BE2C (cell line): ENCODE results near the gene ZBTB46.

Experiments
- DNase-seq: peaks from one replicate; pipeline ENCODE4 v3.0.0-alpha.2; 2020
- H3K27me3 ChIP-seq: fragments of 250-450 bp; sonication (Bioruptor Pico); 2 replicates; pipeline ENCODE4 v1.5.1; 2020; ENCODE audit warnings: mild to moderate bottlenecking
- H3K36me3 ChIP-seq: fragments of 250-450 bp; sonication (Bioruptor Pico); 2 replicates; pipeline ENCODE4 v1.5.1; 2020; ENCODE audit warnings: mild to moderate bottlenecking
- H3K4me1 ChIP-seq: fragments of 250-450 bp; sonication (Bioruptor Pico); 2 replicates; pipeline ENCODE4 v1.5.1; 2020
- H3K4me3 ChIP-seq: 2 replicates; pipeline ENCODE4 v1.5.1; 2011; ENCODE audit warnings: low read depth, low read length
- H3K9me3 ChIP-seq: fragments of 250-450 bp; sonication (Bioruptor Pico); 2 replicates; pipeline ENCODE4 v1.5.1; 2020
- CTCF ChIP-seq: IDR thresholded peaks from 2 replicates; pipeline ENCODE4 v1.5.1; 2012; ENCODE audit warnings: mild to moderate bottlenecking, low read depth, low read length

Gene ZBTB46

GRCh38 chr20:63700199-63701050 is 130.6 kb downstream of the ZBTB46 start:
- TF ChIP-seq CTCF, result no peak
- DNase-seq, result peak; percentile 33
- Histone ChIP-seq H3K27me3 (no peaks in the 10 kb centered on the region), H3K4me3 (no peak overlapping the region), H3K36me3 (peaks cover 11% of the 10 kb centered on the region), H3K4me1 (peaks cover 44% of the 10 kb centered on the region), H3K9me3 (no peaks in the 10 kb centered on the region)

- Histone ChIP-seq H3K36me3 (peaks cover 3% of the 10 kb centered on the region; the same call in 1 of the 2 replicates), H3K4me3 (no peak overlapping the region), H3K9me3 (no peaks in the 10 kb centered on the region), H3K27me3 (no peaks in the 10 kb centered on the region), H3K4me1 (peaks cover 44% of the 10 kb centered on the region)
- peak; percentile 37 for DNase-seq
- TF ChIP-seq CTCF, result no peak
These were observed 131.4 kb downstream of the ZBTB46 start for GRCh38 chr20:63699466-63700198.

- Histone ChIP-seq H3K4me1 (peaks cover 44% of the 10 kb centered on the region), H3K36me3 (no peaks in the 10 kb centered on the region), H3K4me3 (no peak overlapping the region), H3K9me3 (no peaks in the 10 kb centered on the region), H3K27me3 (no peaks in the 10 kb centered on the region)
- TF ChIP-seq CTCF, result no peak
- peak; percentile 78 for DNase-seq
These were observed 132.2 kb downstream of the ZBTB46 start for GRCh38 chr20:63698739-63699465.

- peaks cover 44% of the 10 kb centered on the region for H3K4me1 ChIP-seq
- H3K4me3 ChIP-seq, result no peak overlapping the region
- no peak for TF ChIP-seq CTCF
- H3K27me3 ChIP-seq, result no peaks in the 10 kb centered on the region
- peak; percentile 61 for DNase-seq
- H3K36me3 ChIP-seq, result no peaks in the 10 kb centered on the region
- no peaks in the 10 kb centered on the region for H3K9me3 ChIP-seq
These were observed 133.1 kb downstream of the ZBTB46 start for GRCh38 chr20:63697868-63698545.

GRCh38 chr20:63697357-63697867 is 133.7 kb downstream of the ZBTB46 start:
- H3K36me3 ChIP-seq, result no peaks in the 10 kb centered on the region
- H3K9me3 ChIP-seq, result no peaks in the 10 kb centered on the region
- no peaks in the 10 kb centered on the region for H3K27me3 ChIP-seq
- DNase-seq, result peak; percentile 40
- H3K4me1 ChIP-seq, result peaks cover 44% of the 10 kb centered on the region
- no peak for TF ChIP-seq CTCF
- no peak overlapping the region for H3K4me3 ChIP-seq
